ENCODE results near the gene GJB1. TPM values are rescaled to one million over a fixed set of nuclear protein-coding genes. Genes with fewer than 3 reads are reported as not detected.
"Not testable (repeated sequence)": the region's sequence is repeated elsewhere in the genome, so short reads cannot be mapped to it uniquely, and the experiment has no call there.

The GJB1 gene
- total and polyA plus RNA-seq, 2 donors (not counting 1 experiment from before 2014, with no cell fraction given), result not detected

- ATAC-seq (ENCODE audit: low read depth), result no peak
- Histone ChIP-seq H2AFZ (ENCODE audit: insufficient read depth, low read depth, low read length, poor library complexity, severe bottlenecking) (peak overlapping the region; percentile 82), H3K4me1 (ENCODE audit: control insufficient read depth in 2 of 2, insufficient read depth in 2 of 2, low read length in 2 of 2) (peaks cover 15 to 22% of the 10 kb centered on the region in 2 donors), H3K9me3 (ENCODE audit: control extremely low read depth in 1 of 3, control insufficient read depth in 2 of 3, insufficient read depth in 1 of 3, low read length in 2 of 3) (no peaks in the 10 kb centered on the region), H4K20me1 (ENCODE audit: control insufficient read depth, insufficient read depth, low read length, poor library complexity, severe bottlenecking) (no peaks in the 10 kb centered on the region), H3K9ac (ENCODE audit: low read length) (no peak overlapping the region), H3K4me2 (replicated peaks; ENCODE audit: low read depth, low read length, poor library complexity, severe bottlenecking) (no peak overlapping the region), H3K27me3 (replicated peaks in 1 of 4; ENCODE audit: control extremely low read depth in 1 of 4, control insufficient read depth in 3 of 4, insufficient read depth in 4 of 4, low read length in 3 of 4) (no peaks in the 10 kb centered on the region), H3K27ac (ENCODE audit: low read length in 2 of 2) (peak overlapping the region in 1 of 2 donors; percentile 84), H3K36me3 (replicated peaks in 1 of 2; ENCODE audit: control extremely low read depth in 1 of 2, control insufficient read depth in 1 of 2, extremely low read depth in 1 of 2, insufficient read depth in 2 of 2, low read length in 1 of 2) (no peaks in the 10 kb centered on the region), H3K79me2 (ENCODE audit: control insufficient read depth, insufficient read depth, low read length) (peaks cover 8% of the 10 kb centered on the region), H3K4me3 (ENCODE audit: control extremely low read depth in 1 of 5, extremely low read depth in 1 of 5, insufficient read depth in 1 of 5, low read depth in 2 of 5, low read length in 4 of 5) (no peak overlapping the region)
- intact Hi-C loops (cut with micrococcal nuclease), result loop anchor here (10.0 kb wide), 2 partner anchors 161 to 279 kb away; partner anchors contain the start of genes FOXO4 and OGT
- Mint-ChIP-seq H3K27me3 (no peaks in the 10 kb centered on the region), H3K9me3 (ENCODE audit: insufficient read depth) (no peaks in the 10 kb centered on the region), H3K27ac (peak overlapping the region; percentile 89), H3K4me1 (peaks cover 23% of the 10 kb centered on the region), H3K4me3 (no peak overlapping the region)
- no CpG with 5 or more reads among the region's 6 CpGs for WGBS (ENCODE audit: insufficient coverage)
- ChIA-PET CTCF (interaction anchor here (2.5 kb wide), 1 partner anchor 27 kb away, joined by 14 read pairs; the partner anchor contains the start of gene NONO), POLR2A (interaction anchor here (3.1 kb wide), 1 partner anchor 28 kb away, joined by 40 read pairs; the partner anchor contains the start of gene NONO)
- no peak for DNase-seq
- TF ChIP-seq EZH2 (IDR thresholded peaks at IDR 0.05; ENCODE audit: borderline replicate concordance, insufficient read depth, low read depth, low read length, poor library complexity, severe bottlenecking) (no peak), CTCF (IDR thresholded peaks at IDR 0.05) (no peak)
Measured at GRCh38 chrX:71256051-71256450, 33.0 kb downstream of the GJB1 start.

- no peak overlapping the region for H3K9ac ChIP-seq (ENCODE audit: low read length)
- H3K4me1 ChIP-seq (ENCODE audit: control insufficient read depth in 2 of 2, insufficient read depth in 2 of 2, low read length in 2 of 2), result peaks cover 15 to 20% of the 10 kb centered on the region in 2 donors
- H2AFZ ChIP-seq (ENCODE audit: insufficient read depth, low read depth, low read length, poor library complexity, severe bottlenecking), result no peak overlapping the region
- POLR2A ChIA-PET, result no interaction called here
- no peak overlapping the region for H3K4me2 ChIP-seq (replicated peaks; ENCODE audit: low read depth, low read length, poor library complexity, severe bottlenecking)
- no peaks in the 10 kb centered on the region for H3K27me3 ChIP-seq (replicated peaks in 1 of 4; ENCODE audit: control extremely low read depth in 1 of 4, control insufficient read depth in 3 of 4, insufficient read depth in 4 of 4, low read length in 3 of 4)
- CTCF ChIA-PET, result no interaction called here
- intact Hi-C loops (cut with micrococcal nuclease), result loop anchor here (10.0 kb wide), 2 partner anchors 162 to 278 kb away; partner anchors contain the start of genes FOXO4 and OGT
- H3K4me3 ChIP-seq (ENCODE audit: control extremely low read depth in 1 of 5, extremely low read depth in 1 of 5, insufficient read depth in 1 of 5, low read depth in 2 of 5, low read length in 4 of 5), result no peak overlapping the region
- Mint-ChIP-seq H3K27me3 (no peaks in the 10 kb centered on the region), H3K4me1 (peaks cover 20% of the 10 kb centered on the region), H3K4me3 (no peak overlapping the region), H3K9me3 (ENCODE audit: insufficient read depth) (no peaks in the 10 kb centered on the region), H3K27ac (no peak overlapping the region)
- H3K36me3 ChIP-seq (replicated peaks in 1 of 2; ENCODE audit: control extremely low read depth in 1 of 2, control insufficient read depth in 1 of 2, extremely low read depth in 1 of 2, insufficient read depth in 2 of 2, low read length in 1 of 2), result no peaks in the 10 kb centered on the region
- no peak overlapping the region for H3K27ac ChIP-seq (ENCODE audit: low read length in 2 of 2)
- no CpG with 5 or more reads among the region's 4 CpGs for WGBS (ENCODE audit: insufficient coverage)
- ATAC-seq (ENCODE audit: low read depth), result no peak
- no peaks in the 10 kb centered on the region for H3K9me3 ChIP-seq (ENCODE audit: control extremely low read depth in 1 of 3, control insufficient read depth in 2 of 3, insufficient read depth in 1 of 3, low read length in 2 of 3)
- H3K79me2 ChIP-seq (ENCODE audit: control insufficient read depth, insufficient read depth, low read length), result peaks cover 8% of the 10 kb centered on the region
- H4K20me1 ChIP-seq (ENCODE audit: control insufficient read depth, insufficient read depth, low read length, poor library complexity, severe bottlenecking), result no peaks in the 10 kb centered on the region
- DNase-seq, result no peak
- TF ChIP-seq EZH2 (IDR thresholded peaks at IDR 0.05; ENCODE audit: borderline replicate concordance, insufficient read depth, low read depth, low read length, poor library complexity, severe bottlenecking) (no peak), CTCF (IDR thresholded peaks at IDR 0.05) (no peak)
Measured at GRCh38 chrX:71256856-71257255, 33.8 kb downstream of the GJB1 start.

- H3K4me3 ChIP-seq (ENCODE audit: control extremely low read depth in 1 of 5, extremely low read depth in 1 of 5, insufficient read depth in 1 of 5, low read depth in 2 of 5, low read length in 4 of 5); H3K9ac ChIP-seq (ENCODE audit: low read length); H3K36me3 ChIP-seq (replicated peaks in 1 of 2; ENCODE audit: control extremely low read depth in 1 of 2, control insufficient read depth in 1 of 2, extremely low read depth in 1 of 2, insufficient read depth in 2 of 2, low read length in 1 of 2); CTCF ChIA-PET; H3K27ac Mint-ChIP-seq; H3K27me3 ChIP-seq (replicated peaks in 1 of 4; ENCODE audit: control extremely low read depth in 1 of 4, control insufficient read depth in 3 of 4, insufficient read depth in 4 of 4, low read length in 3 of 4); intact Hi-C loops (cut with micrococcal nuclease); DNase-seq; H3K79me2 ChIP-seq (ENCODE audit: control insufficient read depth, insufficient read depth, low read length); H3K27me3 Mint-ChIP-seq; H3K4me3 Mint-ChIP-seq; H3K4me1 Mint-ChIP-seq; H3K9me3 ChIP-seq (ENCODE audit: control extremely low read depth in 1 of 3, control insufficient read depth in 2 of 3, insufficient read depth in 1 of 3, low read length in 2 of 3); H3K9me3 Mint-ChIP-seq (ENCODE audit: insufficient read depth); ATAC-seq (ENCODE audit: low read depth); H3K4me1 ChIP-seq (ENCODE audit: control insufficient read depth in 2 of 2, insufficient read depth in 2 of 2, low read length in 2 of 2); H4K20me1 ChIP-seq (ENCODE audit: control insufficient read depth, insufficient read depth, low read length, poor library complexity, severe bottlenecking); H3K27ac ChIP-seq (ENCODE audit: low read length in 2 of 2); POLR2A ChIA-PET; H3K4me2 ChIP-seq (replicated peaks; ENCODE audit: low read depth, low read length, poor library complexity, severe bottlenecking); H2AFZ ChIP-seq (ENCODE audit: insufficient read depth, low read depth, low read length, poor library complexity, severe bottlenecking): not testable (repeated sequence)
Measured at GRCh38 chrX:71268624-71269023, 45.6 kb downstream of the GJB1 start.
